Upper lobe of right lung (tissue), 1 donor: ENCODE data around the gene GPR137. TPM values are rescaled to one million over a fixed set of nuclear protein-coding genes. Genes with fewer than 3 reads are reported as not detected.

ENCODE experiments used
- ATAC-seq: fragments of 200-7000 bp; cut with Tn5 transposase; one replicate; pipeline ENCODE4 v1.9.1; 2020; ENCODE audit warnings: mild to moderate bottlenecking, moderate library complexity
- DNase-seq: peaks from one replicate; pipeline ENCODE4 v3.0.0-alpha.2; 2020
- H3K27ac ChIP-seq: fragments of 200-600 bp; one replicate; pipeline ENCODE4 v1.8.0; 2022
- H3K27me3 ChIP-seq: fragments of 200-600 bp; one replicate; pipeline ENCODE4 v1.8.0; 2022; ENCODE audit warnings: mild to moderate bottlenecking
- H3K36me3 ChIP-seq: fragments of 200-600 bp; one replicate; pipeline ENCODE4 v1.8.0; 2022
- H3K4me1 ChIP-seq: fragments of 200-600 bp; one replicate; pipeline ENCODE4 v1.8.0; 2022
- H3K4me3 ChIP-seq: fragments of 200-600 bp; one replicate; pipeline ENCODE4 v1.8.0; 2022; ENCODE audit warnings: mild to moderate bottlenecking
- H3K9me3 ChIP-seq: fragments of 200-600 bp; one replicate; pipeline ENCODE4 v1.8.0; 2022
- CTCF ChIP-seq: fragments of 200-600 bp; IDR thresholded peaks from one replicate; pipeline ENCODE4 v1.8.0; 2022; ENCODE audit warnings: antibody characterized with exemption
- intact Hi-C: fragments of 100-400 bp; cut with DNase I; formaldehyde crosslinking; loops from one replicate; pipeline ENCODE4 v1.11.0; 2022
- total RNA-seq: library from RNA; stranded (reverse); fragmentation: NEBNext Ultra II Directional; extraction: Animal tissue kit (Norgen Biotek cat#: 25700); gene quantifications from one replicate; pipeline ENCODE4 v1.2.1, GENCODE V29; 2021
- donor health status: DM: no; HTN: yes; CAD: no; lungs with severe emphysema.

Gene GPR137
- total RNA-seq, 1 donor from 2014 or later: 38.6 TPM

GRCh38 chr11:64337538-64338249 is 52.0 kb downstream of the GPR137 start:
- H3K4me3 ChIP-seq: no peak overlapping the region
- H3K9me3 ChIP-seq: no peaks in the 10 kb centered on the region
- intact Hi-C loops: no loop called here
- H3K27ac ChIP-seq: no peak overlapping the region
- H3K36me3 ChIP-seq: no peaks in the 10 kb centered on the region
- peaks cover 14% of the 10 kb centered on the region for H3K4me1 ChIP-seq
- no peak for DNase-seq
- ATAC-seq: no peak
- TF ChIP-seq CTCF: no peak
- H3K27me3 ChIP-seq: no peaks in the 10 kb centered on the region

- Histone ChIP-seq H3K9me3 (no peaks in the 10 kb centered on the region), H3K27me3 (no peaks in the 10 kb centered on the region), H3K36me3 (no peaks in the 10 kb centered on the region), H3K4me1 (peaks cover 14% of the 10 kb centered on the region), H3K4me3 (no peak overlapping the region), H3K27ac (no peak overlapping the region)
- DNase-seq (no peak), ATAC-seq (no peak)
- no peak for TF ChIP-seq CTCF
- intact Hi-C loops: no loop called here
Observed at GRCh38 chr11:64338716-64339115, 53.1 kb downstream of the GPR137 start.

Other genes starting within 250 kb of the GPR137 start
- not detected for gene FLRT1, start 249.9 kb upstream of the GPR137 start, total RNA-seq
- 15.8 TPM for gene MACROD1, start 119.7 kb upstream of the GPR137 start, total RNA-seq
- gene STIP1, start 99.7 kb upstream of the GPR137 start, total RNA-seq: 110 TPM
- 73.1 TPM for gene FERMT3, start 79.1 kb upstream of the GPR137 start, total RNA-seq
- gene TRPT1, start 59.7 kb upstream of the GPR137 start, total RNA-seq: 22.4 TPM
- 47.8 TPM for gene NUDT22, start 59.6 kb upstream of the GPR137 start, total RNA-seq
- gene DNAJC4, start 55.3 kb upstream of the GPR137 start, total RNA-seq: 36.4 TPM
- 172 TPM for gene VEGFB, start 51.3 kb upstream of the GPR137 start, total RNA-seq
- 53.9 TPM for gene FKBP2, start 44.8 kb upstream of the GPR137 start, total RNA-seq
- gene PPP1R14B, start 38.9 kb upstream of the GPR137 start, total RNA-seq: 76.5 TPM
- 32.4 TPM for gene PLCB3, start 34.3 kb upstream of the GPR137 start, total RNA-seq
- gene BAD, start 1.2 kb upstream of the GPR137 start, total RNA-seq: 58.9 TPM
- not detected for gene KCNK4, start 5.5 kb downstream of the GPR137 start, total RNA-seq
- not detected for gene CATSPERZ, start 14.5 kb downstream of the GPR137 start, total RNA-seq
- 51.9 TPM for gene ESRRA, start 19.7 kb downstream of the GPR137 start, total RNA-seq
- gene TRMT112, start 31.7 kb downstream of the GPR137 start, total RNA-seq: 168 TPM
- gene PRDX5, start 32.3 kb downstream of the GPR137 start, total RNA-seq: 176 TPM
- 20.7 TPM for gene CCDC88B, start 54.4 kb downstream of the GPR137 start, total RNA-seq
- 42.4 TPM for gene RPS6KA4, start 73.3 kb downstream of the GPR137 start, total RNA-seq